ENCODE data around the gene ZNF174. TPM values are rescaled to one million over a fixed set of nuclear protein-coding genes. Genes with fewer than 3 reads are reported as not detected.

Gene ZNF174
- total RNA-seq, 1 experiment from 2014 or later: 8.2 TPM

DNA sequence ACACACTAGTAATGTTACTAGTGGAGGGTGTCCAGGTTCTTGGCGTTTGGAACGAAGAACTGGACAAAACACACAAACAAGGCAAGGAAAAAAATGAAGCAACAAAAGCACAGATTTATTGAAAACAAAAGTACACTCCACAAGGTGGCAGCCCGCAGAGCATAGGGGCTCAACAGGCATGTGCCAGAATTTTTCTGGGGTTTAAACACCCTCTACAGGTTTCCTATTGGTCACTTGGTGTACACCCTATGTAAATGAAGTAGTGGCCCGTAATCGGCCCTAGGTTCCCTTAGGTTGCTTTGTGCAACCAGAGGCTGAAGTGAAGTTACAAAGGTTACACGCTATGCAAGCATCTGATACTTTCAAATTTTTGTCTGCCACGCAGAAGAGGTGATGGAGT, 37.2 kb upstream of the ZNF174 start:
- DNase-seq (ENCODE audit: low read depth, low spot score) (peak; percentile 22), ATAC-seq (peak; percentile 50)
- Histone ChIP-seq H3K36me3 (ENCODE audit: control insufficient read depth in 1 of 2, insufficient read depth in 2 of 2, low read length in 2 of 2) (no peaks in the 10 kb centered on the region), H3K27me3 (ENCODE audit: insufficient read depth, low read length) (no peaks in the 10 kb centered on the region), H3K4me1 (ENCODE audit: control insufficient read depth in 1 of 2, insufficient read depth in 2 of 2, low read length in 2 of 2) (no peaks in the 10 kb centered on the region), H3K4me3 (replicated peaks in 1 of 2; ENCODE audit: low read depth in 1 of 2, low read length in 2 of 2) (no peak overlapping the region), H3K9me2 (ENCODE audit: insufficient read depth) (no peaks in the 10 kb centered on the region), H4K20me1 (ENCODE audit: insufficient read depth) (no peaks in the 10 kb centered on the region), H3K79me2 (ENCODE audit: insufficient read depth, low read length) (no peaks in the 10 kb centered on the region), H3K27ac (ENCODE audit: low read depth, low read length) (no peak overlapping the region), H3K9me3 (ENCODE audit: control insufficient read depth in 1 of 2, insufficient read depth in 1 of 2, low read depth in 1 of 2, low read length in 2 of 2) (no peaks in the 10 kb centered on the region), H3K9ac (ENCODE audit: low read length) (no peak overlapping the region), H3K4me2 (ENCODE audit: low read length) (no peak overlapping the region), H2AFZ (ENCODE audit: low read depth, low read length, poor library complexity, severe bottlenecking) (no peak overlapping the region)
- ChIA-PET RAD21 (ENCODE audit: low non-redundant PET in 1 of 2, low total read pairs in 2 of 2, uncharacterized antibody in 2 of 2, unreplicated experiment in 2 of 2) (no interaction called here), CTCF (no interaction called here), POLR2A (no interaction called here)
- intact Hi-C loops (cut with micrococcal nuclease): no loop called here
- no TSS peak for BruUV-seq (replicated peaks)
- TF ChIP-seq RAD21 (IDR thresholded peaks at IDR 0.05; ENCODE audit: low read depth) (0 out of 2 replicates have a peak, but pooled peaks have one; percentile 13), JUND (IDR thresholded peaks at IDR 0.05) (no peak)

DNA sequence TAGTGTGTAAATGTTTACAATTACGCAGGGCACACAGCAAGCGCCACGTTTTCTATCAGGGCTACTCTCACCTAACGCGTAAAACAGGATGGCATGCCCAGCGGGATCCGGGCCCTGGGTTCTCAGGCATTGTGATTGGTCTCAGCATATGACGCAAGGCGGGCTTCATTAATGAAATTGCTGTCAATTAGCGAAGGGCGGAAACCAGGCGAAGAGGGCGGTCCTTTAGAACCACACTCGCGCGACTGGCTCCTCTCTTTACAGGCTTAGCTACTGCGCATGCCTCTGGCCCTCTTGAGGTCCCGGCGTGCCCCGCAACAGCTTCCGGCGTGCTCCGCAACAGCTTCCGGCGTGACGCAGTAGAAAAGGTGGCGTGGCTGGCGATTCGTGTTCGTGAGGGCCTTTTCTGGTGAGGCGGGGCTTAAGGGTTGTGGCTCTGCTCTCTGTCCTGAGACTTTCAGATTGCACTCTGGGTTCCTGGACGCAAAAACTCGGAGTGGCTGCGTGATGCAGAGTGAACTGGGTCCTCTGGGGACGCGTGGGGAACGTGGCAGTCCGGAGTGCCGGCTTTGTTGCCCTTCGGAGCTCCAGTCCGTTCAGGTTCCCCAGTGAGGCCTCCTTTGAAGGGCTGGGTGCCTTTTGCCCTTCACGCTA, 36.1 kb upstream of the ZNF174 start:
- Histone ChIP-seq H3K9me2 (ENCODE audit: insufficient read depth) (no peaks in the 10 kb centered on the region), H3K36me3 (ENCODE audit: control insufficient read depth in 1 of 2, insufficient read depth in 2 of 2, low read length in 2 of 2) (no peaks in the 10 kb centered on the region), H3K27ac (ENCODE audit: low read depth, low read length) (no peak overlapping the region), H3K9me3 (ENCODE audit: control insufficient read depth in 1 of 2, insufficient read depth in 1 of 2, low read depth in 1 of 2, low read length in 2 of 2) (no peaks in the 10 kb centered on the region), H3K4me2 (ENCODE audit: low read length) (no peak overlapping the region), H4K20me1 (ENCODE audit: insufficient read depth) (no peaks in the 10 kb centered on the region), H3K4me3 (replicated peaks in 1 of 2; ENCODE audit: low read depth in 1 of 2, low read length in 2 of 2) (no peak overlapping the region), H3K9ac (ENCODE audit: low read length) (no peak overlapping the region), H2AFZ (ENCODE audit: low read depth, low read length, poor library complexity, severe bottlenecking) (no peak overlapping the region), H3K27me3 (ENCODE audit: insufficient read depth, low read length) (no peaks in the 10 kb centered on the region), H3K4me1 (ENCODE audit: control insufficient read depth in 1 of 2, insufficient read depth in 2 of 2, low read length in 2 of 2) (no peaks in the 10 kb centered on the region), H3K79me2 (ENCODE audit: insufficient read depth, low read length) (no peaks in the 10 kb centered on the region)
- ChIA-PET POLR2A (no interaction called here), CTCF (no interaction called here), RAD21 (ENCODE audit: low non-redundant PET in 1 of 2, low total read pairs in 2 of 2, uncharacterized antibody in 2 of 2, unreplicated experiment in 2 of 2) (no interaction called here)
- intact Hi-C loops (cut with micrococcal nuclease): no loop called here
- ATAC-seq (no peak), DNase-seq (ENCODE audit: low read depth, low spot score) (no peak)
- BruUV-seq (replicated peaks): no TSS peak
- TF ChIP-seq ELF1 (IDR thresholded peaks at IDR 0.05; ENCODE audit: borderline replicate concordance, low read depth) (no peak), ZNF274 (IDR thresholded peaks at IDR 0.05; ENCODE audit: low read depth, low read length) (no peak), FOSL1 (IDR thresholded peaks at IDR 0.05; ENCODE audit: low read depth) (no peak), CEBPB (IDR thresholded peaks at IDR 0.05; ENCODE audit: low read depth) (no peak)
- TF ChIP-seq, protein P1, sequence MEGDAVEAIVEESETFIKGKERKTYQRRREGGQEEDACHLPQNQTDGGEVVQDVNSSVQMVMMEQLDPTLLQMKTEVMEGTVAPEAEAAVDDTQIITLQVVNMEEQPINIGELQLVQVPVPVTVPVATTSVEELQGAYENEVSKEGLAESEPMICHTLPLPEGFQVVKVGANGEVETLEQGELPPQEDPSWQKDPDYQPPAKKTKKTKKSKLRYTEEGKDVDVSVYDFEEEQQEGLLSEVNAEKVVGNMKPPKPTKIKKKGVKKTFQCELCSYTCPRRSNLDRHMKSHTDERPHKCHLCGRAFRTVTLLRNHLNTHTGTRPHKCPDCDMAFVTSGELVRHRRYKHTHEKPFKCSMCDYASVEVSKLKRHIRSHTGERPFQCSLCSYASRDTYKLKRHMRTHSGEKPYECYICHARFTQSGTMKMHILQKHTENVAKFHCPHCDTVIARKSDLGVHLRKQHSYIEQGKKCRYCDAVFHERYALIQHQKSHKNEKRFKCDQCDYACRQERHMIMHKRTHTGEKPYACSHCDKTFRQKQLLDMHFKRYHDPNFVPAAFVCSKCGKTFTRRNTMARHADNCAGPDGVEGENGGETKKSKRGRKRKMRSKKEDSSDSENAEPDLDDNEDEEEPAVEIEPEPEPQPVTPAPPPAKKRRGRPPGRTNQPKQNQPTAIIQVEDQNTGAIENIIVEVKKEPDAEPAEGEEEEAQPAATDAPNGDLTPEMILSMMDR (IDR thresholded peaks at IDR 0.05 in 2 of 3, conservative IDR thresholded peaks at IDR 0.05 in 1 of 3; ENCODE audit: borderline replicate concordance in 1 of 3, insufficient read depth in 1 of 3, low read depth in 2 of 3, low read length in 2 of 3): no peak
